ENCODE data around the gene FGFR3. TPM values are rescaled to one million over a fixed set of nuclear protein-coding genes. Genes with fewer than 3 reads are reported as not detected.

FGFR3 gene
- total RNA-seq, 1 experiment from 2014 or later = 8.2 TPM

DNA sequence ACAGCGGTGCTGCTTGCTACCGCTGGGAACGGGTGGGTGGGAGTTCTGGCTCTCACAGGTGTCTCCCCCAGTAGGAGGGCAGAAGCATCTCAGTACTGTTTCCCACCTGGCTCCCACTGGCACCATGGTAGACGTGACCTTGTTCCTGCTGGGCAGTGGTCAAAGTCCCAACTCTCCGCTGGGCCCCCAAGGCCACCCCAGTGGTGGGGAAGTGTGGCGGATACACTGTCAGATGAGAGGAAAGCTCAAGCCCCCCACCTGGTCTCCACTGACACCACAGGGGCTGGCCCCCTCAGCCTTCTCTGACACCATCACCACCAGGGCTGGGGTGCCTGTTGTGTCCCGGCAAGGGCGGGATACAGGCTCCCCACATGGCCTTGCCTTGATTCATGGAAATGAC lies 38.2 kb downstream of the FGFR3 start:
- ChIA-PET POLR2A (no interaction called here), CTCF (interaction anchor here (0.5 kb wide), 1 partner anchor 18 kb away, joined by 4 read pairs; no protein-coding TSS in a partner anchor)
- ATAC-seq = no peak
- no TSS peak for BruUV-seq (replicated peaks)
- intact Hi-C loops (cut with micrococcal nuclease; ENCODE audit: unreplicated experiment) = no loop called here
- no peaks in the 10 kb centered on the region for H3K9me3 ChIP-seq (ENCODE audit: control insufficient read depth, insufficient read depth, low read depth, low read length)
- H3K4me1 ChIP-seq (ENCODE audit: control insufficient read depth, insufficient read depth, low read length) = no peaks in the 10 kb centered on the region
- no peak overlapping the region for H3K4me3 ChIP-seq (ENCODE audit: low read depth in 2 of 2, low read length in 2 of 2)
- no peak for DNase-seq (ENCODE audit: low read depth, low spot score)
- in situ Hi-C loops (cut with HindIII; ENCODE audit: low pct_unique_long_range_greater_than_20kb, low sequenced_read_pairs) = no loop called here
- TF ChIP-seq REST (IDR thresholded peaks at IDR 0.05; ENCODE audit: insufficient read depth in 1 of 2, low read depth in 2 of 2, low read length in 1 of 2) (no peak), SIN3A (IDR thresholded peaks at IDR 0.05; ENCODE audit: borderline replicate concordance, insufficient read depth, low read depth, low read length) (no peak), CTCF (IDR thresholded peaks at IDR 0.05) (no peak), POLR2AphosphoS5 (IDR thresholded peaks at IDR 0.05; ENCODE audit: low read depth, low read length) (no peak), TCF7L2 (IDR thresholded peaks at IDR 0.05; ENCODE audit: low read depth, low read length) (no peak)
- H3K27me3 ChIP-seq (ENCODE audit: control insufficient read depth, insufficient read depth, low read length) = no peaks in the 10 kb centered on the region
- no peaks in the 10 kb centered on the region for H3K36me3 ChIP-seq (ENCODE audit: control insufficient read depth, insufficient read depth, low read length)
- no peak overlapping the region for H3K27ac ChIP-seq (ENCODE audit: low read length)

DNA sequence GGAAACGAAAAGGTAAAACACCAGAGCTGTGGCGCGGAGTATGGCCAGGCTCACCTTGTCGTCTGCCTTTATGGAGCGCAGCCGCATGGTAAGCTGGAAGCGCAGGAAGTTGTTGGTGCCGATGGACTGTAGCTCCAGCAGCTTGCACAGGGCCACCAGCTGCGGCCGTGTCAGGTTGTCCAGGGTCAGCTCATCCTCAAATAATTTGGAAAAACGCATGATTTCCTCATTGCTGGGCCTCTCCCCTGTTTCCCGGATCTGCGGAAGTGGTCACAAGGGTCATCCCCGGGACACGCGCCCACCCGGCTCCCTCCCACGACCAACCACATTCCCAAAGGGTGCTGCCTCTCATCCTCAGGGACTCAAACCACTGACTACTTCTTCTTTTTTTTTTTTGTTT lies 39.6 kb downstream of the FGFR3 start:
- no TSS peak for BruUV-seq (replicated peaks)
- in situ Hi-C loops (cut with HindIII; ENCODE audit: low pct_unique_long_range_greater_than_20kb, low sequenced_read_pairs) = no loop called here
- no peak for TF ChIP-seq POLR2AphosphoS5 (IDR thresholded peaks at IDR 0.05; ENCODE audit: low read depth, low read length)
- TF ChIP-seq SIN3A (IDR thresholded peaks at IDR 0.05; ENCODE audit: borderline replicate concordance, insufficient read depth, low read depth, low read length) = no peak
- no peak for TF ChIP-seq TCF7L2 (IDR thresholded peaks at IDR 0.05; ENCODE audit: low read depth, low read length)
- no peak for TF ChIP-seq REST (IDR thresholded peaks at IDR 0.05; ENCODE audit: insufficient read depth in 1 of 2, low read depth in 2 of 2, low read length in 1 of 2)
- Histone ChIP-seq H3K9me3 (ENCODE audit: control insufficient read depth, insufficient read depth, low read depth, low read length) (no peaks in the 10 kb centered on the region), H3K4me1 (ENCODE audit: control insufficient read depth, insufficient read depth, low read length) (no peaks in the 10 kb centered on the region), H3K4me3 (ENCODE audit: low read depth in 2 of 2, low read length in 2 of 2) (no peak overlapping the region), H3K36me3 (ENCODE audit: control insufficient read depth, insufficient read depth, low read length) (peaks cover 3% of the 10 kb centered on the region; the same call in 1 of the 2 replicates), H3K27me3 (ENCODE audit: control insufficient read depth, insufficient read depth, low read length) (no peaks in the 10 kb centered on the region), H3K27ac (ENCODE audit: low read length) (no peak overlapping the region)
- ChIA-PET CTCF (no interaction called here), POLR2A (no interaction called here)
- intact Hi-C loops (cut with micrococcal nuclease; ENCODE audit: unreplicated experiment) = no loop called here
- DNase-seq (ENCODE audit: low read depth, low spot score) = no peak
- ATAC-seq = no peak
